Rectal smooth muscle tissue (tissue), 1 donor: Measurements from ENCODE around the gene RAD51B.
A peak's percentile ranks its signal among the peaks of the same experiment; 100 is the strongest.

Experiments used
- H3K27ac ChIP-seq: one replicate; pipeline ENCODE4 v1.7.0; 2013; ENCODE audit warnings: low read depth, low read length, inconsistent platforms
- H3K27me3 ChIP-seq: one replicate; pipeline ENCODE4 v1.7.0; 2013; ENCODE audit warnings: low read length; ENCODE audit not compliant: control insufficient read depth, insufficient read depth
- H3K36me3 ChIP-seq: one replicate; pipeline ENCODE4 v1.7.0; 2013; ENCODE audit warnings: low read length; ENCODE audit not compliant: control insufficient read depth, insufficient read depth
- H3K4me1 ChIP-seq: one replicate; pipeline ENCODE4 v1.7.0; 2013; ENCODE audit warnings: low read length; ENCODE audit not compliant: control insufficient read depth, insufficient read depth
- H3K4me3 ChIP-seq: one replicate; pipeline ENCODE4 v1.7.0; 2013; ENCODE audit warnings: low read length
- H3K9ac ChIP-seq: one replicate; pipeline ENCODE4 v1.7.0; 2013; ENCODE audit warnings: low read length

The RAD51B gene

GRCh38 chr14:68462683-68463082 lies 643.1 kb downstream of the RAD51B start:
- no peaks in the 10 kb centered on the region for H3K27me3 ChIP-seq
- no peak overlapping the region for H3K27ac ChIP-seq
- H3K36me3 ChIP-seq = no peaks in the 10 kb centered on the region
- peaks cover 22% of the 10 kb centered on the region for H3K4me1 ChIP-seq
- H3K4me3 ChIP-seq = no peak overlapping the region
- H3K9ac ChIP-seq = no peak overlapping the region

DNA sequence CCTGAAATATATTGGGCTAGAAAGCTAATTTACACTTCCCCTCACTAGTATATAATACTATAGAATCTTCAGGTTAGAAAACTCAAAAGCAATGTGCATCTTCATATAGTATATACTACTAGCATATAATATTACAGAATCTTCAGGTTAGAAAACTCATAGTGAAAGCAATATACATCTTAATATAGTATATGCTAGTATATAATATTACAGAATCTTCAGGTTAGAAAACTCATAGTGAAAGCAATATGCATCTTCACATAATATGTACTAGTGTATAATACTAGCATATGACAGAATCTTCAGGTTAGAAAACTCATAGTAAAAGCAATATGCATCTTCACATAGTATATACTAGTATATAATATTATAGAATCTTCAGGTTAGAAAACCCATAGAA lies 643.7 kb downstream of the RAD51B start:
- H3K4me3 ChIP-seq = no peak overlapping the region
- H3K36me3 ChIP-seq = no peaks in the 10 kb centered on the region
- no peaks in the 10 kb centered on the region for H3K27me3 ChIP-seq
- H3K9ac ChIP-seq = no peak overlapping the region
- no peak overlapping the region for H3K27ac ChIP-seq
- H3K4me1 ChIP-seq = peaks cover 19% of the 10 kb centered on the region

DNA sequence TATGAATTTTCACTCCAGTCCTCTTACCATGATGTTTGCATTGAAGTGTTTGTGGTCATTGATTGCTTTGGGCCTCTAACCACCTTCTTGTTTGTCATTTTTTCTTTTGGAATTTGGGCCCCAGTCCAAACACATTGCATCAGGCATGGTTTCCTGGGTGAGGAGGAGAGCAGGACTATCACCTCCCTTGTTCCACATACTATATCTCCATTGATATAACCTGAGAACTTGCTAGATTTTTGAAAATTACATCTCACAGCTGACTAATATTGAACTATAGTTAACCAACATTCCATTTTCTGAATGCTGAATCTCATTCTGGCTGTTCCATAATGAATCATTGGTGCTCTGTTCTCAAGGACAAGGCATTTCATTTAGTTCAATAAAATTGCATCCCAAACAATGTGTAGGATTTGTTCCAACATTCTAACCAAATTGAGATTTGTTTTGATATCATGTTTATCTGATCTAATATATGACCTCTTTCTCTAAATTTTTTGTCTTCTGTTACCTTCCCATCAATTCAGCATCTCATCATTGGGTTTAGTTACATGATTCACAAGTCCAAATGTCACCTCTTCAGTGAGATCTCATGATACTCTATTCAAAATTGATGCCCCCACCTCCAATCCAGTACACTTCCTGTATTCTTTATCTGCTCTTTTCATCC lies 644.3 kb downstream of the RAD51B start:
- no peak overlapping the region for H3K27ac ChIP-seq
- H3K9ac ChIP-seq = no peak overlapping the region
- H3K27me3 ChIP-seq = no peaks in the 10 kb centered on the region
- peaks cover 17% of the 10 kb centered on the region for H3K4me1 ChIP-seq
- H3K4me3 ChIP-seq = no peak overlapping the region
- no peaks in the 10 kb centered on the region for H3K36me3 ChIP-seq

DNA sequence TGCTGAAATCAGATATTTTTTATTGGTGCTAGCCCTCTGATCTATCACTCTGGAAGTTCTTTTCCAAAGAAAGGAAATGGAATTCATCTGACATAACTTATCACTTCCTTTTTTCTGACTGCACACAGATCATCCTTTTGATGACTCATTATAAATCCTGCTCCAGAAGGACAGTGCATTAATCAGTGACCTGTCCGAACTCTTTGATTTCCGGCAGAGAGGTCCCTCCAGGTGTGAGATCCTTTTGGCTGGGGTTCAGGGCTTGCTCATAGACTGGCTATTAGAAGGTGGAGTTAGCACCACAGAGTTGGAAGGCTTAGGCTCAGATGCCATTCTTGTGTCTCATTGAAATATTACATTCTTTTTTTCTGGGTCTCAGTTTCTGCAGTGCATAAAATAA lies 645.1 kb downstream of the RAD51B start:
- no peaks in the 10 kb centered on the region for H3K27me3 ChIP-seq
- H3K4me3 ChIP-seq = no peak overlapping the region
- no peak overlapping the region for H3K27ac ChIP-seq
- no peak overlapping the region for H3K9ac ChIP-seq
- H3K36me3 ChIP-seq = no peaks in the 10 kb centered on the region
- peaks cover 9% of the 10 kb centered on the region for H3K4me1 ChIP-seq

DNA sequence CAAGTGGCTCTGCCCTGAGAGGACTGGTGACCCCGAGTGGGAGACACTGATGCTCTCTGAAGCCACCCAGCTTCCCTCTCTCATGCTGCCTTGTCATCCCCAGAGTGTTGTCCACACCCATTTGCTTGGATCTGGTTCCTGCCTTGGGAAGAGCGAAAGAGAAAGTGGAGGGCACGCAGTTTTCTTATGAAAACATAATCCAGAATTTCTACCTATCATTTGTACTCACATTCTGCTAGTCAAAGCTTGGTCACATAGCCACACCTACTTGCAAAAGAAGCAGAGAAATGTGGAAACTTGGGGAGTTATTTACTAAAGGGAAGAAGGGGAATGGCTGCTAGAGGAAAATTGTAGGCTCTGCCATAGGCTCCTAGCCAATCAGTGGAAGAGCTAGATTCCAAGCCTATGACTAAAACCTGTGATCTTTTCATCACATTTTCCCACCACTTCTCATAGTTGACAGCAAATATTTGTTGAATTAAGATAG lies 647.0 kb downstream of the RAD51B start:
- no peak overlapping the region for H3K9ac ChIP-seq
- H3K27me3 ChIP-seq = no peaks in the 10 kb centered on the region
- peaks cover 9% of the 10 kb centered on the region for H3K4me1 ChIP-seq
- no peak overlapping the region for H3K4me3 ChIP-seq
- H3K36me3 ChIP-seq = no peaks in the 10 kb centered on the region
- H3K27ac ChIP-seq = peak overlapping the region; percentile 62

DNA sequence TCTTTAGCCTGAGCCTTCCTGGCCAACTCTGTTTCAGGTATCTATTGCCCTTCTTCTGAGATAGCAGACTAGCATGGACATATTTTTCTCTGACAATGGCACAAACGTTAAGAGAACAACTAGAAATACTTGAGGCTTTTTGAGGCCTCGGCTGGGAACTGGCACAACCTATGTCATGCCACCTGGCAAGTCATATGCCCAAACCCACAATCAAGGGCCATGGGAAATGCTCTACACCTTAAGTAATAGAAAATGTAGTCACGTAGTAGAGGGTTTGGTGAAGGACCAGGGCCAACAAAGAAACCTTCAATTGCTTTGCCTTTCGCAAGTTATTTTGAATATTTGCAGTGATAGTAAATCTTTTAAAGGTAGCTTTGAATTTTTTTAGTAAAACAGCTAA lies 647.8 kb downstream of the RAD51B start:
- Histone ChIP-seq H3K27me3 (no peaks in the 10 kb centered on the region), H3K4me3 (no peak overlapping the region), H3K27ac (peak overlapping the region; percentile 22), H3K9ac (no peak overlapping the region), H3K4me1 (peaks cover 9% of the 10 kb centered on the region), H3K36me3 (no peaks in the 10 kb centered on the region)

- no peak overlapping the region for H3K4me3 ChIP-seq
- H3K27me3 ChIP-seq = no peaks in the 10 kb centered on the region
- no peak overlapping the region for H3K27ac ChIP-seq
- H3K9ac ChIP-seq = no peak overlapping the region
- H3K4me1 ChIP-seq = peaks cover 9% of the 10 kb centered on the region
- H3K36me3 ChIP-seq = no peaks in the 10 kb centered on the region
These were observed 649.0 kb downstream of the RAD51B start for GRCh38 chr14:68468437-68469207.

- Histone ChIP-seq H3K27ac (no peak overlapping the region), H3K4me3 (no peak overlapping the region), H3K4me1 (peaks cover 9% of the 10 kb centered on the region), H3K36me3 (no peaks in the 10 kb centered on the region), H3K9ac (no peak overlapping the region), H3K27me3 (no peaks in the 10 kb centered on the region)
These were observed 649.7 kb downstream of the RAD51B start for GRCh38 chr14:68469208-68469713.

- Histone ChIP-seq H3K4me3 (no peak overlapping the region), H3K36me3 (no peaks in the 10 kb centered on the region), H3K27ac (no peak overlapping the region), H3K4me1 (peaks cover 9% of the 10 kb centered on the region), H3K27me3 (no peaks in the 10 kb centered on the region), H3K9ac (no peak overlapping the region)
These were observed 650.8 kb downstream of the RAD51B start for GRCh38 chr14:68470361-68470760.

DNA sequence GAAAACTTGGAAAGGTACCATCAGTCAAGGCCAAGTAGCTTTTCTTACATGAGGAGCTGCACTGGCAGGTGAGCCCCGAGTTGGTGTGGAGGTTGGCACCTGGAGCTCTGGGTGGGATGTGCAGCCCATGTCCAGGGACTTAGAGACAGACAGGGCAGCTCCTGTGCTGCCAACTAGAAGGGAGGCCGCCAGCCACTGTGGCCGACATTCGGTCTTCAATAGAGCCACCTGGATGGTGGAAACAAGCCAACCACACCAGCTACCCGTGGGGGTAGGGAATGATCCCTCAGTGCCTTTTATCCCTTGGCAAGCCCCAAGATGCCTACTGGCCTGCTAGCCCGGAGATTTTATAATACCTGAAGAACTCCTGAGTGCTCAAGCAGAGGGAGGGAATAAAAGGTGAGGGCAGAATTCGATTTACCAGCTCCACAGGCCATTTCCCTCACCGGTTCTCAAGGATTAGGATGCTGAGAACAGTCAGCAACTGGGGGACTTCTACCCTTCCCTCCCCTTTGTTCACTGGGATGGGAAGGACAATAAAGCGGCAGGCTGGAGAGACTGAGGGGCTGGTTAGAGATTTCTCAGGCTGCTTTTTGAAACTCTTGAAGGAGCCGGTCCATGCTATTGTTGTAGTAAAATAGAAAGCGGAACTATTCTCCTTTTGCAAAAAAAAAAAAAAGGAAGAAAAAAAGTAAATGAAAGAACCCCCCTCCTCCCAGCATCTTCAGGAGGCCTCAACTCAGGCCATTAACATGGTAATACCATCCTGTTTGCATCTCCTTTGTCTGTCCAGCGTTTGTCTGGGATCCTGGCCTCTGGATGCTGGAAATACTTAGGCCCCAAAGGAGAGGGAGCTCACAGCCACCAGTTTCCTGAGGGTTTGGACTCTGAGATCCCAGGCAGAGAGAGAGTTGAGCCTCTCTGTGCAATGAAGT lies 651.7 kb downstream of the RAD51B start:
- Histone ChIP-seq H3K27ac (no peak overlapping the region), H3K9ac (no peak overlapping the region), H3K4me1 (peaks cover 14% of the 10 kb centered on the region), H3K27me3 (no peaks in the 10 kb centered on the region), H3K4me3 (no peak overlapping the region), H3K36me3 (no peaks in the 10 kb centered on the region)

DNA sequence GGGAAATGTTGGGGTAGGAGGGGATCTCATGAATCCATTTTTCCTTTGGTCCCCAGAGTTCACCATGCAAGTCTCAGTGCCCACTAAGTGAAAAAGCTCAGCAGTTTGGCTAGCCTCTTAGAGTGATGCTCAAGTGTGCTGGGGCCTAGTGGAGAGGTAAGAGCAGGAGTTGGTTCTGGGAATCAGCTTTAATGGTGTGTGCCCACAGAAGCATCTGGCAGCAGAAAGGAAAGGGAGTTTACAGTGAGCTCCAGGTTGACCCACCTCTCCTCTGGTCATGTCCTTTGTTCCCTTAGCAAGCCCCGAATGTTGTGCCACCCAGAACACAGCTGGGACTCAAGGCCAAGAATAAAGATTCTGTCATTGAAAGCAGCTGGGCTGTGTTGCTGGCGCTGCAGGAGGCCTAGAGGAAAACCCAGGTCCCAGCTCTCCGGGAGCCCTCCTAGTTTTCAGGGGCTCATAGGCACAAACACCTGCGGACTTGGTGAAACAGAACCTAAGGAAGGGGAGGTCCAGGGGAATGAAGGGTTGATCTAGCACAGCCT lies 652.5 kb downstream of the RAD51B start:
- H3K36me3 ChIP-seq = no peaks in the 10 kb centered on the region
- no peak overlapping the region for H3K9ac ChIP-seq
- H3K27ac ChIP-seq = no peak overlapping the region
- no peak overlapping the region for H3K4me3 ChIP-seq
- peaks cover 14% of the 10 kb centered on the region for H3K4me1 ChIP-seq
- no peaks in the 10 kb centered on the region for H3K27me3 ChIP-seq

GRCh38 chr14:68473069-68473468 lies 653.5 kb downstream of the RAD51B start:
- Histone ChIP-seq H3K4me1 (peaks cover 12% of the 10 kb centered on the region), H3K36me3 (no peaks in the 10 kb centered on the region), H3K27ac (no peak overlapping the region)

More at GRCh38 chr14:68473069-68473468, 653.5 kb downstream of the RAD51B start:
- H3K4me3 ChIP-seq = no peak overlapping the region
- no peaks in the 10 kb centered on the region for H3K27me3 ChIP-seq
- no peak overlapping the region for H3K9ac ChIP-seq
